Activated CD4-positive, alpha-beta T cell treated with anti-CD3 and anti-CD28 coated beads for 36 hours (primary cell): ENCODE results near the gene TASOR. TPM values are rescaled to one million over a fixed set of nuclear protein-coding genes. Genes with fewer than 3 reads are reported as not detected.
"Not testable (repeated sequence)": the region's sequence is repeated elsewhere in the genome, so short reads cannot be mapped to it uniquely, and the experiment has no call there.

Experiments
- ATAC-seq: fragments of 200-7000 bp; cut with Tn5 transposase; one replicate; pipeline ENCODE4 v1.10.0; 2021; ENCODE audit warnings: mild to moderate bottlenecking, moderate library complexity
- CTCF ChIA-PET: fragments of 350-600 bp; sonication (Branson Sonifier 250); formaldehyde crosslinking; loops from one replicate; lab custom pipeline; 2021; ENCODE audit warnings: antibody characterized with exemption; lab: Charles Lee
- POLR2A ChIA-PET: fragments of 350-600 bp; sonication (Branson Sonifier 250); formaldehyde crosslinking; loops from one replicate; lab custom pipeline; 2021; ENCODE audit warnings: antibody characterized with exemption, inconsistent platforms; lab: Charles Lee
- DNase-seq: peaks from one replicate; pipeline ENCODE4 v3.0.0-alpha.2; 2020
- H3K27ac Mint-ChIP-seq: one replicate; pipeline ENCODE4 v1.8.0; 2021; ENCODE audit warnings: mixed read lengths
- H3K27me3 Mint-ChIP-seq: one replicate; pipeline ENCODE4 v1.8.0; 2021; ENCODE audit warnings: mixed read lengths
- H3K36me3 Mint-ChIP-seq: one replicate; pipeline ENCODE4 v1.8.0; 2021; ENCODE audit warnings: low read depth, mixed read lengths
- H3K4me1 Mint-ChIP-seq: one replicate; pipeline ENCODE4 v1.8.0; 2021; ENCODE audit warnings: mixed read lengths
- H3K4me3 Mint-ChIP-seq: one replicate; pipeline ENCODE4 v1.8.0; 2021; ENCODE audit warnings: mild to moderate bottlenecking, moderate library complexity, mixed read lengths
- H3K9me3 Mint-ChIP-seq: one replicate; pipeline ENCODE4 v1.8.0; 2021; ENCODE audit warnings: low read depth, mixed read lengths
- intact Hi-C, 2 experiments: fragments of 100-400 bp; cut with DNase I in 1 of 2; cut with micrococcal nuclease in 1 of 2; formaldehyde crosslinking; loops; one replicate each; pipeline versions ENCODE4 v1.14.2 to v1.15.1; 2022 to 2024; cut with DNase I, micrococcal nuclease
- total RNA-seq, 2 experiments: library from RNA; stranded (reverse); gene quantifications; one replicate each; pipeline ENCODE4 v1.2.3, GENCODE V29; 2021

Gene TASOR, protein sequence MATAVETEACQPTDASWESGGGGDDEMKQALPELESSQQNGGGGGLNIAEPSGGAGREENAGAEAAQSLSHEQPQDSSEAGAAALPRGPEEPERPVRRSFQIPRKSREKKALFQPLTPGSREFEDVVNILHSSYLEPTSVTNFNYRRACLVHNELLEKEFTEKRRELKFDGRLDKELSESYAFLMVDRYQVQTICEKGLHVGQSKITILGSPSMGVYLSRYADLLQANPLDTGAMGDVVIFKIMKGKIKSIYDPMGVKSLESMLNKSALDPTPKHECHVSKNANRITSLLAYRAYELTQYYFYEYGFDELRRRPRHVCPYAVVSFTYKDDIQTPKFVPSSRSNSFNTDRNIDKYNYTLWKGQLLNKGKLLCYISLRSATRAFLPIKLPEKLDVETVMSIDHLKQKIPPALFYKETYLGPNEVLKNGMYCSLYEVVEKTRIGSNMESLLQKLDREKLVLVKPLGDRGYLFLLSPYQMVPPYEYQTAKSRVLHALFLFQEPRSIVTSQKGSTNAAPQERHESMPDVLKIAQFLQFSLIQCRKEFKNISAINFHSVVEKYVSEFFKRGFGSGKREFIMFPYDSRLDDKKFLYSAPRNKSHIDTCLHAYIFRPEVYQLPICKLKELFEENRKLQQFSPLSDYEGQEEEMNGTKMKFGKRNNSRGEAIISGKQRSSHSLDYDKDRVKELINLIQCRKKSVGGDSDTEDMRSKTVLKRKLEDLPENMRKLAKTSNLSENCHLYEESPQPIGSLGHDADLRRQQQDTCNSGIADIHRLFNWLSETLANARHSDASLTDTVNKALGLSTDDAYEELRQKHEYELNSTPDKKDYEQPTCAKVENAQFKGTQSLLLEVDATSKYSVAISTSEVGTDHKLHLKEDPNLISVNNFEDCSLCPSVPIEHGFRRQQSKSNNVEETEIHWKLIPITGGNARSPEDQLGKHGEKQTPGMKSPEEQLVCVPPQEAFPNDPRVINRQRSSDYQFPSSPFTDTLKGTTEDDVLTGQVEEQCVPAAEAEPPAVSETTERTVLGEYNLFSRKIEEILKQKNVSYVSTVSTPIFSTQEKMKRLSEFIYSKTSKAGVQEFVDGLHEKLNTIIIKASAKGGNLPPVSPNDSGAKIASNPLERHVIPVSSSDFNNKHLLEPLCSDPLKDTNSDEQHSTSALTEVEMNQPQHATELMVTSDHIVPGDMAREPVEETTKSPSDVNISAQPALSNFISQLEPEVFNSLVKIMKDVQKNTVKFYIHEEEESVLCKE (N-terminal part only)
- 10 to 100 TPM; 56.8 to 65.6 TPM for total RNA-seq

DNA sequence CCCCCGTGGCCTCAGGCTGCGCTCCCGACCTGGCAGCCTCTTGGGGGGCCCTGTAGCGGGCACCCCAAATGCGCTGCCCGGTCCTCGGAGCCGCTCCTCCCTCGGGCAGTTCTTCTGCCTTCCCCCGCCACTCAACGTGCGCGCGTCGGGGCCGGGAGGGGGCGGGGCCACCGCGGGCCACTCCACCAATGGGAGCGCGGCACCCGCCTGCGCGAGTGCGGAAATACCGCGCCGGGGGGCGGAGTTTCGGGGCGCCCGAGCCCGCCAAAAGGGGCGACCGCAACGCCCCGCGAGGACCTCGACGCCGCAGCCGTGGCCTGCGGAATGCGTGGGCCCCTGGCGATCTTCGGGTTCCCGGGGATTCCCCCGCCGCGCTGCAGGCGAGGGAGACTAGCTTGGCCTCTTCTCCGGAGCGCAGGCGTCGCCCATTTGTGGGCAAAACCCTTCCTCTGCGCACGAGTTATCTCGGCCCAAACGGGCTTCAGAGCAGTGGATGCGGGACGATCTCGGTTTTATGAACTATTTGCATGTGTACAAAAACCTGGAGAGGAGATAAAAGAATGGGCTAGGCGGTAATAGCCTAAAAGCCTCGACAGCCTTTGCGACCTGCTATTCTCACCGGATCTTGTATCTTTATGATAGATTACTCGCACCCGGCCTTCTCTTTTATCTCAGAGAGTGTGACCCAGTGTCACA lies at the start of gene TASOR:
Gene TASOR, minus strand, starts transcription at position 144 of the 696 bp plus-strand sequence. CDS start 259 bp downstream, outside the sequence.
- Mint-ChIP-seq H3K27me3 (no peaks in the 10 kb centered on the region), H3K27ac (peak within 1 kb of the TSS; percentile 94), H3K4me1 (peaks cover 36% of the 10 kb centered on the region), H3K36me3 (peaks cover 40% of the 10 kb centered on the region), H3K4me3 (peak within 1 kb of the TSS; percentile 92), H3K9me3 (peaks cover 11% of the 10 kb centered on the region)
- CTCF ChIA-PET, result interaction anchor here (0.7 to 1.1 kb wide), 2 partner anchors 123 to 307 kb away, joined by 3 read pairs; no protein-coding TSS in a partner anchor
- DNase-seq (peak; percentile 93), ATAC-seq (peak; percentile 90)
- POLR2A ChIA-PET, result interaction anchor here (1.5 to 1.6 kb wide), 2 partner anchors 10 to 117 kb away, joined by 7 to 9 read pairs; no protein-coding TSS in a partner anchor
- intact Hi-C loops, result loop anchor here (1.0 to 5.0 kb wide), 5 partner anchors 126 to 914 kb away; partner anchors contain the start of genes APPL1 (in 1 of the 2), ARF4 (in 1 of the 2), CCDC66 (in 1 of the 2) and PDE12 (in 1 of the 2)

DNA sequence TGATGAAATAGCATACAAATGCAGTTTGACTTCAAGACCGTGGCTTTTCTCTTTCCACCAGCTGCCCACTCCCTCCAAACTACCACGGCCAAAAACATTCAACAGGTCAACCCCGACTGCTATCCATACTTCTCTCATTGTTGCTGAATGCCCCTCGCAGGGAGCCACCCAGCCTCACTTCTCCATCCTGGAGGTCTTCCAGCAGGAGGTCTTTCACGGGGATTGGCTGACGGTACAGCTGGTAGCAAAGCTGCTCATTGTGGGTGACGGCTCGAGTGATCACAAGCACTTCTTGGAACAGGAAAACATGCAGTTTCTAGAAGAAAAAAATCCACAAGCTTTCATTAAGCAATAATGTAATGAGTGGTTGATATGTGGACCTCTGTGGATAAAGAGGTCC lies 49.0 kb upstream of the TASOR start:
- DNase-seq (no peak), ATAC-seq (no peak)
- Mint-ChIP-seq H3K36me3 (peaks cover 65% of the 10 kb centered on the region), H3K27ac (peak overlapping the region; percentile 8), H3K4me1 (peaks cover 26% of the 10 kb centered on the region), H3K4me3 (no peak overlapping the region), H3K9me3 (no peaks in the 10 kb centered on the region), H3K27me3 (no peaks in the 10 kb centered on the region)
- intact Hi-C loops, result no loop called here
- CTCF ChIA-PET, result interaction anchor here (1.3 kb wide), 1 partner anchor 67 kb away, joined by 6 read pairs; no protein-coding TSS in a partner anchor
- POLR2A ChIA-PET, result interaction anchor here (0.6 kb wide), 1 partner anchor 43 kb away, joined by 4 read pairs; no protein-coding TSS in a partner anchor

DNA sequence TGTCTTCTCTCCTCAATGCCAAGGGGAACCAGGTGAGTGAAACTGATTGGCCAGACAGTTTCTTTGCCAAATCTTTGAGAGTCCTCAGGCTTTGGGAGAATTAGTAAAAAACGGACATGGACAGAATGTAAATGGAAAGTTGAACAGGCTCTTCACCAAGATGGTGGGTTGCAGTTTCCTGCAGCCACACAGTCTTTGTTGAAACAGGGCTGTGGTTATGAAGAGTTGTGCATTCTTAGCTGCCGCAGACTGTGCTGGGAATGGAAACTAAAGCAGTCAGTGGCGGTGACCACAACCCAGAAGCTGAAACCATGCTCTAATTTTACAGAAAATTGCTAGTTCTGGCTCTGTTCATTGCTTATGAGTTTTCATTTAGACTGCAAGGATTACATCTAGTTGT lies 42.1 kb upstream of the TASOR start:
- Mint-ChIP-seq H3K4me3 (peak overlapping the region; percentile 24), H3K36me3 (peaks cover 63% of the 10 kb centered on the region), H3K27me3 (no peaks in the 10 kb centered on the region), H3K27ac (peak overlapping the region; percentile 88), H3K4me1 (peaks cover 30% of the 10 kb centered on the region), H3K9me3 (no peaks in the 10 kb centered on the region)
- peak; percentile 82 for DNase-seq
- intact Hi-C loops, result loop anchor here (1.0 to 2.0 kb wide), 4 partner anchors 28 to 64 kb away; no protein-coding TSS in a partner anchor
- ChIA-PET POLR2A (interaction anchor here (0.6 kb wide), 1 partner anchor 272 kb away, joined by 6 read pairs; no protein-coding TSS in a partner anchor), CTCF (interaction anchor here (0.7 to 2.7 kb wide), 13 partner anchors 11 to 270 kb away, joined by 3 to 17 read pairs (median 5); partner anchors contain the start of gene CCDC66)
- peak; percentile 94 for ATAC-seq

DNA sequence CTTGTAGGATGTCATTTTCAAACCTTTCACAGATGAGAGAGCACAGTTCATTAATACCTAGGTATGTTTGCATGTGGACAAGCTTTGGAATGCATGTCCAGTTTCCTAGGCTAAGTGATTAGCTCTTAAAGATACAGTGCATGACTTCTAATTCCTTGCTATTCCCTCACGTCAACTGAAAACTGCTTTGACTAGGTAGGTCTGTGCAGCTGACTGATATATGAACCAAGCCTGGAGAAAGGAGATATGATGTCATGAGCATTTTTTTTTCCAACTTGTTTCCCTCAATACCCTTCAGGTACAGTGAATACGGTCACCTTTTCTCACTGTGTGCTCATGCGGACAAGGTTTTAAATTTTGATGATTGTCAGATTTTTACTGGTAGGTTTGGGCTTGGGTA lies 41.6 kb upstream of the TASOR start:
- Mint-ChIP-seq H3K27me3 (no peaks in the 10 kb centered on the region), H3K9me3 (no peaks in the 10 kb centered on the region), H3K4me3 (no peak overlapping the region), H3K36me3 (peaks cover 60% of the 10 kb centered on the region), H3K4me1 (peaks cover 30% of the 10 kb centered on the region), H3K27ac (peak overlapping the region; percentile 88)
- intact Hi-C loops, result loop anchor here (1.0 to 2.0 kb wide), 4 partner anchors 28 to 64 kb away; no protein-coding TSS in a partner anchor
- DNase-seq, result no peak
- peak; percentile 51 for ATAC-seq
- CTCF ChIA-PET, result interaction anchor here (0.9 to 2.7 kb wide), 10 partner anchors 11 to 271 kb away, joined by 3 to 17 read pairs (median 5); partner anchors contain the start of gene CCDC66
- POLR2A ChIA-PET, result interaction anchor here (0.6 kb wide), 1 partner anchor 273 kb away, joined by 6 read pairs; no protein-coding TSS in a partner anchor

DNA sequence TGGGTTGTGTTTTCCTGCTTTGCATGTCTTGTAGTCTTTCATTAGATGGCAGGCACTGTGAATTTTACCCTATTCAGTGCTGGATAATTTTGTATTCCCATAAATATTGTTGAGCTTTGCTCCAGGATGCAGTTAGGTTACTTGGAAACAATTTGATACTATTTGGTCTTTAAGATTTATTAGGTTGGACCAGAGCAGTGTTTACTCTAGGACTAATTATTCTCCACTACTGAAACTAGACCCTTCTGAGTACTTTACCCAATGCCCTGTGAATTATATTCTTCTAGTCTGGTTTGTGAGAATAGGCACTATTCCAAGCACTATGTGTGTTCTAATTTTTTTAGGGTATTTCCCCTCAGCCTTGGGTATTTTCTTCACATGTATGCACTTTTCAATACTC lies 37.8 kb upstream of the TASOR start:
- ChIA-PET POLR2A (no interaction called here), CTCF (interaction anchor here (1.0 kb wide), 1 partner anchor 79 kb away, joined by 3 read pairs; no protein-coding TSS in a partner anchor)
- intact Hi-C loops, result no loop called here
- Mint-ChIP-seq H3K27ac (no peak overlapping the region), H3K9me3 (peaks cover 2% of the 10 kb centered on the region), H3K4me1 (peaks cover 28% of the 10 kb centered on the region), H3K36me3 (peaks cover 29% of the 10 kb centered on the region), H3K27me3 (no peaks in the 10 kb centered on the region), H3K4me3 (no peak overlapping the region)
- DNase-seq (no peak), ATAC-seq (no peak)

DNA sequence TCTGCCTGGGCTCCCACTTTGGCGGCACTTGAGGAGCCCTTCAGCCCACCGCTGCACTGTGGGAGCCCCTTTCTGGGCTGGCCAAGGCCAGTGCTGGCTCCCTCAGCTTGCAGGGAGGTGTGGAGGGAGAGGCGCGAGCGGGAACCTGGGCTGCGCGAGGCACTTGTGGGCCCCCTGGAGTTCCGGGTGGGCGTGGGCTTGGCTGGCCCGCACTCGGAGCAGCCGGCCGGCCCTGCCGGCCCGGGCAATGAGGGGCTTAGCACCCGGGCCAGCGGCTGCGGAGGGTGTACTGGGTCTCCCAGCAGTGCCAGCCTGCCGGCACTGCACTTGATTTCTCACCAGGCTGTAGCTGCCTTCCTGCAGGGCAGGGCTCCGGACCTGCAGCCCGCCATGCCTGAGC lies 35.7 kb upstream of the TASOR start:
- H3K27ac Mint-ChIP-seq, H3K9me3 Mint-ChIP-seq, intact Hi-C loops, H3K4me3 Mint-ChIP-seq, ATAC-seq, H3K27me3 Mint-ChIP-seq, POLR2A ChIA-PET, CTCF ChIA-PET, DNase-seq: not testable (repeated sequence)
- Mint-ChIP-seq H3K36me3 (peaks cover 17% of the 10 kb centered on the region), H3K4me1 (peaks cover 14% of the 10 kb centered on the region)

DNA sequence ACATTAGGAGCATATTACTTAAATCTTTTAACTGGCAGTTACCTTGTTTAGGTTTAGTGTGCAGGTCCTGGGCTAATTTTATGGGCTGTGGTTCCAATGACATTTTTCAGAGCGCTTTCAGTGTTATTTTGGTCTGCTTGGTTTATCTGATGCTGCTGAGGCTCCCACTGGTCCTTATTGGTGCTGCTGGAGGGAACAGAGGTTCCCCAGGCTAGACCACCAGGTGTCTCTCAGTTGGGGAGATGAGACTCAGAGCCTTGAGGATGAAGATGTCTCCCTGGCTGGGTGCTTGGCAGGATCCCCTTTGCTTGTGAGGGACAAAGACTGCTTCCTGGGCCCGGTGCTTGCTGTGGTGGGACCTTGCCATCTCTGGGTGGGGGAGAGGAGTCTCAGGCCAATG lies 28.3 kb upstream of the TASOR start:
- ATAC-seq, result no peak

DNA sequence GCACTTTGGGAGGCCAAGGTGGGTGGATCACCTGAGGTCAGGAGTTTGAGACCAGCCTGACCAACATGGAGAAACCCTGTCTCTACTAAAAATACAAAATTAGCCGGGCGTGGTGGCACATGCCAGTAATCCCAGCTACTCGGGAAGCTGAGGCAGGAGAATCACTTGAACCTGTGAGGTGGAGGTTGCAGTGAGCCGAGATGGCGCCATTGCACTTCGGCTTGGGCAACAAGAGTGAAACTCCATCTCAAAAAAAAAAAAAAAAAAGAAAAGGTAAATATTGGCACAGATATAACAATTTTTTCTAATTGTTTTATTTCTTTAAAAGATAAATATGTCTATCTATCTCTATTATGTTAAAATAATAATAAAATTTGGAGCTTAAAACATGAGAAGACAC lies 24.3 kb upstream of the TASOR start:
- H3K4me1 Mint-ChIP-seq, result peaks cover 17% of the 10 kb centered on the region
- POLR2A ChIA-PET, H3K4me3 Mint-ChIP-seq, intact Hi-C loops, H3K9me3 Mint-ChIP-seq, H3K27ac Mint-ChIP-seq, H3K27me3 Mint-ChIP-seq, ATAC-seq, H3K36me3 Mint-ChIP-seq: not testable (repeated sequence)
- CTCF ChIA-PET, result interaction anchor here (0.7 to 3.3 kb wide), 6 partner anchors 83 to 282 kb away, joined by 3 to 23 read pairs (median 4); no protein-coding TSS in a partner anchor
- peak; percentile 48 for DNase-seq

More for the DNA sequence above, 28.3 kb upstream of the TASOR start:
- Mint-ChIP-seq H3K27me3 (no peaks in the 10 kb centered on the region), H3K36me3 (peaks cover 2% of the 10 kb centered on the region), H3K9me3 (peaks cover 6% of the 10 kb centered on the region), H3K27ac (no peak overlapping the region), H3K4me3 (no peak overlapping the region), H3K4me1 (no peaks in the 10 kb centered on the region)
- no peak for DNase-seq
- POLR2A ChIA-PET, result no interaction called here
- CTCF ChIA-PET, result no interaction called here
- intact Hi-C loops, result loop anchor here in 1 of 2 experiments (5.0 kb wide), 1 partner anchor 41 kb away; no protein-coding TSS in a partner anchor

DNA sequence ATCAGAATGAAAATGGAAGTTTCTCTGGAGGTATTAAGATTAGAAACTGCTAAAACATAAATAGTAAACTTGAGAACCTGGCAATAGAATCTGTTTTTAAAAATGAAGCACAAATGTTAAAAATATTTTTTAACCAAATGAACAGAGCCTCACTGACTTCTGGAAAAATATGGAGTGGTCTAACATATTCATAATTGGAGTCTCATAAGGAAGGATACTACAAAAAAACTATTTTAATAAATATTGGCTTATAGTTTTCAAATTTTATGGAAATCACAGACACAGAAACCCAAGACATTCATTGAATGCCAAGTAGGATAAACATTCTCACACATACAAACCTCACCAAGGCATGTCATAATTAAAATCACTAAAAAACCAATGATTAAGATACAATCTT lies 23.6 kb upstream of the TASOR start:
- Mint-ChIP-seq H3K4me3 (no peak overlapping the region), H3K4me1 (peaks cover 17% of the 10 kb centered on the region), H3K27ac (no peak overlapping the region), H3K36me3 (no peaks in the 10 kb centered on the region), H3K9me3 (no peaks in the 10 kb centered on the region), H3K27me3 (no peaks in the 10 kb centered on the region)
- CTCF ChIA-PET, result interaction anchor here (7.1 to 7.4 kb wide), 2 partner anchors 94 to 282 kb away, joined by 181 to 217 read pairs; partner anchors contain the start of gene ARHGEF3
- ATAC-seq (no peak), DNase-seq (no peak)
- intact Hi-C loops, result no loop called here
- POLR2A ChIA-PET, result no interaction called here
